Superior temporal gyrus (tissue), 1 donor: Measurements from ENCODE around the gene NSD2.
"Not testable (repeated sequence)": the region's sequence is repeated elsewhere in the genome, so short reads cannot be mapped to it uniquely, and the experiment has no call there.

Source experiments
- DNase-seq: peaks from one replicate; pipeline ENCODE4 v3.0.0-alpha.2; 2016; ENCODE audit errors: extremely low spot score

Gene NSD2

GRCh38 chr4:1842339-1842895, 28.8 kb upstream of the NSD2 start:
- no peak for DNase-seq

DNA sequence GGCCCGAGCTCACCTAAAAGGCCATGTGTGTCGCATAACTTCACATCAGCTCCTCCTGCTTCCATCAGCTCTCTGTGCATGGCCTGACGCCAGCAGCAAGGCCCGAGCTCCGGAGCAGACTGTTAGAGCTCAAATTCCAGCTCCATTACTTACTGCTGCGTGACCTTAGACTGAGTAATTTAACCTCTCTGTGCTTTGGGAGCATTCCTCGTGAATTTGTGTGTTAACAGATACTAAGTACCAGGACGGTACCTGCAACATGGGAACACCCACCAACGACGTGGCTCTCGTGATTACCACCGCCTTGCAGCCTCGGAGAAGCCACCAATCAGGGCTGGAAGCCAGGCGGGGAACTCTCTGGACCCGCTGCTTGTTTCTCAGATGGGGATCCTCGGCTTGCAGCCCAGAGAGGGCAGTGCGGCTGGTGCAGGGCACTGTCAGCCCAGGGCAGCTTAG, 28.2 kb upstream of the NSD2 start:
- DNase-seq, result no peak

DNA sequence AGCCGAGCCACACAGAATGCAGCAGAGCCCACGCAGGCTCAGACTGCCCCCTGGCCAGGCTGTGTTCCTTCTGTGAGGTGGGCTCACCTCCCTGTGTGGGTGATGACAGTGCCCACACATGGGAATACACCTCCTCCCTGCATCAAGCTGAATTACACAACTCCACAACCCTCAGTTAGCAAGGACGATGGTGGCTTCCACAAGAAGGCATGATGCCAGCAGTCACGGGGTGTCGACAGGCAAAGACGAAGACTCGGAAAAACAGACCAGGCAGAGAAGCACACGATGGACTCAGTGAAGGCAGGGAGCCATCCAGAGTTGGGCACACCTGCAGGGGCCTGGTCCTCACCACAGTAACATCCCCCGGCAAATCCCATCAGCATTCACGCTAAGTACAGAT, 27.3 kb upstream of the NSD2 start:
- DNase-seq, result peak; percentile 62

GRCh38 chr4:1844618-1845017, 26.6 kb upstream of the NSD2 start:
- DNase-seq, result not testable (repeated sequence)

- no peak for DNase-seq
These were observed 24.6 kb upstream of the NSD2 start for GRCh38 chr4:1846580-1846979.

GRCh38 chr4:1850276-1850675, 20.9 kb upstream of the NSD2 start:
- no peak for DNase-seq

DNA sequence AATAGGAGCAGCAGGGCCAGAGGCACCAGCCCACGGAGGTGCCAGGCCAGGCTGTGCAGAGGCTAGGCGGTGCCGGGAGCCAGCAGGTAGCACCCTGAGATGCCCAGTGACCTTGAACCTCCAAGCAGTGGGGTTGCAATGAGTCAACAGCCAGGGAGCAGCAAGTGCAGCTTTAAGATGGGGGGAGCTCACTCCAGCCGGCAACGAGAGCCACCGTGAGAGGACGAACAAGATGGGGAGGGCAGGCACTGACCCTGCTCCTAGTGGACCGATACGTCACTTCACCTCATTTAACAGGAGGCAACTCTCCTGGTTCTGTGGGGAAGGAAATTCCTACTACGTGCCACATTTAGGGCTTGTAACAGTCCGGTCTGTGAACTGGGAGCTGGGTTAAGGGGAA, 20.0 kb upstream of the NSD2 start:
- DNase-seq, result no peak

- DNase-seq, result no peak
These were observed 19.4 kb upstream of the NSD2 start for GRCh38 chr4:1851575-1852410.

DNA sequence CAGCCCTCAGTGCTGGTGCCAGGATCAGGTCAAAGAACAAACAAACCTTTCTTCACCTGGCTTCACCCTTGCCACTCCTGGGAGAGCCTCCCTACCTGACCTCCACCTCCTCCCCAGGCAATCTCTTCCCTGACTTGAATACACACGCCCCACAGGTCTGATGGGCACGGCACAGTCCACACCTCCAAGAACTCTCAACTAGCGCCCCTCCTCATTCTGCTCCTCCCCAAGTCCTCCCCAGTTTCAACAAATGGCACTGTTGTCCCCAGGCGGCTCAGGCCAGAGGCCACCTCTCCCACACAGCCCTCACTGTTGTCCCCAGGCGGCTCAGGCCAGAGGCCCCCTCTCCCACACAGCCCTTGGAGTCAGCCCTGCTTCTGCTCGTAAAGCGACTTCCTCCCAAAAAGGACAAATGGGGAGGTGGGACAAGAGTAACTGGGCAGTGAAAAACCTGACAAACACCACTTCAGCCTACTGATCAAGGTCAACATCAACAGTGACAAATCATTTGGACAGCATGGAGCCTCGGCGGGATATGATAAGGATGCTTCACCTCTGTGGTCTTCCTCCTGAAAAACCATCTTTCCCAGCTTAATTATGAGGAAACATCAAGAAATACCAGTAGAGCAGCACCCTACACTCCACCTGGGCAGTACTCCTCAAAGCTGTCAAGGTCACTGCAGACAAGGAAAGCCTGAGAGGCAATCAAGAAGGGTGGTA, 18.1 kb upstream of the NSD2 start:
- no peak for DNase-seq

DNA sequence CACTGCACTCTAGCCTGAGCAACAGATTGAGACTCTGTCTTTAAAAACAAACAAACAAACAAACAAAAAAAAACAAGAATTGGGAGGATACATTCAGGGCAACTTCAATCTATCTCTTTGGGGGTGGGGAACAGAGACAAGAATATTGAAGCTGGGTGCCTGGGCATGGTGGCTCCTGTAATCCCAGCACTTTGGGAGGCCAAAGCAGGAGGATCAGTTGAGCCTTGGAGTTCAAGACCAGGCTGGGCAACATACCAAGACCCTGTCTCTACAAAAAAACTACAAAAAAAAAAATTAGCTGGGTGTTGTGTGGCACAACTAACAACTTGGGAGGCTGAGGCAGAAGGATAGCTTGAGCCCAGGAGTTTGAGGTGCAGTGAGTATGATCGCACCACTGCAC, 16.4 kb upstream of the NSD2 start:
- no peak for DNase-seq

DNA sequence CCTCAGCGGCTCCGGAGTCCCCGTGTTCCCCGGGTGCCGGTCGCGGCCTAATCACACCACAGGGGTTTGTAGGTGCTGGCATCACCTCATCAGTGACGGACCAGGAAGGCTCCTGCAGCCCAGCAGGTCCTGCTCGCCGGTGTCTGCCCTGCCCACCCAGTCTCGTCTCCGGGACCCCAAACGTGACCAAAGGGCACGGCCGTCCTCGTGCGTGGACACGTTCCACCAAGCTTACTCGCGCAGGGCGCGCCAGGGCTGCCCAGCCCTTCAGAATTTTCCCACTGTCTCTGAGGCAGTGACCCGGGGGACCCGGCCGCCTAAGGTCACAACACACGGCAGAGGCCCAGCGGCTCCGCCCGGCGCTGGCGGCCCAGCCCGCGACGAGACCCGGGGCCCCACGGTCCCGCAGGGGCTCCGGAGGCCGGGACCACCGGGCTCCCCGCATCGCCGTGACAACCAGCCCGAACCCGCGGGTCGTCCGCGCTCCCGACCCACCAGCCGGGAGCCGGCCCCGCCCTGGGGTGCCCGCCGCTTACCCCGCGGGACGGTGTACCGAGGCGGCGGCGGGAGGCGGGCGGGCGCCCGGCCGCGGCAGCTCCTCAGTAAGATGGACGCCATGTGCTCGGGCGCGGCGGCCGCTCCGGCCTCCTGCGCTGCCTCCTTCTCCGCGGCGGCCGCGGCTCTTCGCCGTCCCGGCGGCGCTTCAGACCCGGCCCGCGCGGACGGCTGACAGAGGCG, 15.7 kb upstream of the NSD2 start:
- DNase-seq, result no peak

GRCh38 chr4:1856071-1856942, 14.9 kb upstream of the NSD2 start, which contains the start of gene LETM1:
Gene LETM1 (minus strand): TSS chr4:1856156. CDS start chr4:1855950, 206 bp downstream.
- DNase-seq, result peak; percentile 94

DNA sequence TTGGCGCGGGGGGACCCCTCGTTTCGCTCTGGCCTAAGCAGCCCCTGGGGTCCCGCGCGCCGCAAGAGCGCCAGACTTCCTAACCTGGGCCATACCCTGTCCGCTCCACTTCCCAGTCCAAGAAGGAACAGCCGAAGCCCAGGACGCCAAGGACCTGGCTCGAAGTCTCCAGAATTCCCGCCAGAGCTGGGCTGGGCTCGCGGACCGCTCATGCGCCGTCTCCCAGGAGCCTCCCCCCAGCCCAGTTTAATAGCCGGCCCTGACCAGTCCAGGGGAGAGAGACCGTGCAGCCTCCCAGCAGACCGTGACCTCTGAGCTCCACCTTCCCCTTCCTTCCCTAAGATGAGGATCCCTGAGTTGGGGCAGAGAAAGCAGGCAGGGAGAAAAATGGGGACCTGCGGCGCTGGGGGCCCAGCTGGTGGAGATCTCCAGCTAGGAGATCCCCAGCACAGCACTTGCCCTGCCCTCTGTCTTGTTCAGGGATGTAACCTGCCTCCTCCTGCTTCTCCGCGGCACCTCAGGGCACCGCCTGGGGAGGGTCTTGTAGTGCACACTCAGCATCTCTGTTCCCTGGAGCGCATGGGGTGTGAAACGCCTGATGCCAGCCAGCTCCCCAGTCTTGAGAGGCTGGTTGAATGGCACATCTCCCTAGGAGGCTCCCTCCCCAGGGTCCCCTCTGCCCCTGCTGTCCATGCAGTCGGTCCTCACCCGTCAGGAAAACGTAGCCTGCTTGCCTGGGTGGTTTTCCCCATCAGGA, 14.1 kb upstream of the NSD2 start:
- no peak for DNase-seq

- no peak for DNase-seq
These were observed 13.3 kb upstream of the NSD2 start for GRCh38 chr4:1857931-1858330.

GRCh38 chr4:1859389-1859753, 11.8 kb upstream of the NSD2 start:
- DNase-seq, result no peak

GRCh38 chr4:1862055-1862911, 8.9 kb upstream of the NSD2 start:
- no peak for DNase-seq

GRCh38 chr4:1862961-1863296, 8.3 kb upstream of the NSD2 start:
- DNase-seq, result no peak

GRCh38 chr4:1863297-1864033, 7.7 kb upstream of the NSD2 start:
- DNase-seq, result no peak
